AML-193 (cell line): ENCODE measurements around the gene XYLT2.
"Not testable (repeated sequence)": the region's sequence is repeated elsewhere in the genome, so short reads cannot be mapped to it uniquely, and the experiment has no call there.

Experiments
- DNase-seq, 2 experiments: peaks; one replicate each; lab custom pipeline; 2025; lab: John Stamatoyannopoulos, UW

XYLT2 gene

GRCh38 chr17:50319306-50320004 is 26.5 kb upstream of the XYLT2 start:
- DNase-seq: no peak

- no peak for DNase-seq
Measured at GRCh38 chr17:50322271-50322670, 23.7 kb upstream of the XYLT2 start.

- no peak for DNase-seq
Measured at GRCh38 chr17:50323060-50323459, 22.9 kb upstream of the XYLT2 start.

- no peak for DNase-seq
Measured at GRCh38 chr17:50325906-50326305, 20.0 kb upstream of the XYLT2 start.

- DNase-seq: no peak
Measured at GRCh38 chr17:50326831-50327364, 19.0 kb upstream of the XYLT2 start.

GRCh38 chr17:50328363-50329325 is 17.3 kb upstream of the XYLT2 start:
- no peak for DNase-seq

GRCh38 chr17:50329716-50330115 is 16.2 kb upstream of the XYLT2 start:
- DNase-seq: no peak

GRCh38 chr17:50330151-50330775 is 15.7 kb upstream of the XYLT2 start:
- no peak for DNase-seq

GRCh38 chr17:50331085-50331791 is 14.7 kb upstream of the XYLT2 start:
- DNase-seq: no peak

- no peak for DNase-seq
Measured at GRCh38 chr17:50332196-50332595, 13.7 kb upstream of the XYLT2 start.

GRCh38 chr17:50333291-50334057 is 12.5 kb upstream of the XYLT2 start:
- DNase-seq: not testable (repeated sequence)

- DNase-seq: no peak
Measured at GRCh38 chr17:50337956-50338355, 8.0 kb upstream of the XYLT2 start.

- no peak for DNase-seq
Measured at GRCh38 chr17:50338645-50339044, 7.3 kb upstream of the XYLT2 start.

GRCh38 chr17:50339381-50339780 is 6.5 kb upstream of the XYLT2 start:
- DNase-seq: no peak

GRCh38 chr17:50344731-50345365 is 1.1 kb upstream of the XYLT2 start:
- DNase-seq: no peak

- DNase-seq: peak in 1 of 2 experiments; percentile 43
Measured at GRCh38 chr17:50346313-50347116, 589 bp downstream of the XYLT2 start.

- DNase-seq: no peak
Measured at GRCh38 chr17:50347117-50347893, 1.4 kb downstream of the XYLT2 start.

- no peak for DNase-seq
Measured at GRCh38 chr17:50347894-50348291, 2.0 kb downstream of the XYLT2 start.
